Keratinocyte (primary cell): ENCODE results near the gene RIPK3.
"Not testable (repeated sequence)": the region's sequence is repeated elsewhere in the genome, so short reads cannot be mapped to it uniquely, and the experiment has no call there.

ENCODE experiments used
- EZH2 ChIP-seq: IDR thresholded peaks from one replicate; pipeline ENCODE4 v1.6.1; 2012; ENCODE audit warnings: inconsistent platforms, mild to moderate bottlenecking, low read length, moderate library complexity
- TF ChIP-seq, protein P1 (sequence below), 3 experiments: IDR thresholded peaks in 1 of 3; conservative IDR thresholded peaks in 1 of 3; optimal IDR thresholded peaks in 1 of 3; 2 replicates in 2 of 3; 3 replicates in 1 of 3; pipeline versions ENCODE3 to v1.5.1; 2011; ENCODE audit warnings: low read length in 3 of 3, mild to moderate bottlenecking in 3 of 3, moderate library complexity in 2 of 3, control low read depth in 1 of 3, inconsistent platforms in 1 of 3; ENCODE audit not compliant: insufficient read depth in 2 of 3; ENCODE audit errors: extremely low read depth in 1 of 3

DNA sequence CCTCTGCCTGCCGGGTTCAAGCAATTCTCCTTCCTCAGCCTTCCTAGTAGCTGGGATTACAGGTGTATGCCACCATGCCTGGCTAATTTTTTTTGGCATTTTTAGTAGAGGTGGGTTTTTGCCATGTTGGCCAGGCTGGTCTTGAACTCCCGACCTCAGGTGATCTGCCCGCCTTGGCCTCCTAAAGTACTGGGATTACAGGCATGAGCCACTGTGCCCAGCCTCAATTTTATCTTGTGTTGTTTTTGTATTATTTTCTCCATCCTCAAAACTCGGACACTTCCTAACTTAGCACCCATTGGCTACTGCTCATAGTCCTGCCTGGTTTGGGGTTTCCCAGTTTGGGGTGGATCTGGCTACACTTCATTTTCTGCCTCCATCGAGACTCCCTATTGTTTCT lies 47.8 kb upstream of the RIPK3 start:
- not testable (repeated sequence) for TF ChIP-seq EZH2
- TF ChIP-seq, protein P1, sequence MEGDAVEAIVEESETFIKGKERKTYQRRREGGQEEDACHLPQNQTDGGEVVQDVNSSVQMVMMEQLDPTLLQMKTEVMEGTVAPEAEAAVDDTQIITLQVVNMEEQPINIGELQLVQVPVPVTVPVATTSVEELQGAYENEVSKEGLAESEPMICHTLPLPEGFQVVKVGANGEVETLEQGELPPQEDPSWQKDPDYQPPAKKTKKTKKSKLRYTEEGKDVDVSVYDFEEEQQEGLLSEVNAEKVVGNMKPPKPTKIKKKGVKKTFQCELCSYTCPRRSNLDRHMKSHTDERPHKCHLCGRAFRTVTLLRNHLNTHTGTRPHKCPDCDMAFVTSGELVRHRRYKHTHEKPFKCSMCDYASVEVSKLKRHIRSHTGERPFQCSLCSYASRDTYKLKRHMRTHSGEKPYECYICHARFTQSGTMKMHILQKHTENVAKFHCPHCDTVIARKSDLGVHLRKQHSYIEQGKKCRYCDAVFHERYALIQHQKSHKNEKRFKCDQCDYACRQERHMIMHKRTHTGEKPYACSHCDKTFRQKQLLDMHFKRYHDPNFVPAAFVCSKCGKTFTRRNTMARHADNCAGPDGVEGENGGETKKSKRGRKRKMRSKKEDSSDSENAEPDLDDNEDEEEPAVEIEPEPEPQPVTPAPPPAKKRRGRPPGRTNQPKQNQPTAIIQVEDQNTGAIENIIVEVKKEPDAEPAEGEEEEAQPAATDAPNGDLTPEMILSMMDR (optimal IDR thresholded peaks at IDR 0.05 in 1 of 3, IDR thresholded peaks at IDR 0.05 in 1 of 3, conservative IDR thresholded peaks at IDR 0.05 in 1 of 3; ENCODE audit: extremely low read depth in 1 of 3, insufficient read depth in 2 of 3, low read length in 3 of 3) = not testable (repeated sequence)
